Panc1 (cell line): ENCODE results near the gene PCNX1. TPM values are rescaled to one million over a fixed set of nuclear protein-coding genes. Genes with fewer than 3 reads are reported as not detected.

Experiments used
- ATAC-seq: fragments of 200-7000 bp; cut with Tn5 transposase; 2 replicates; pipeline ENCODE4 v1.9.1; 2020; ENCODE audit warnings: mild to moderate bottlenecking, moderate library complexity
- BruUV-seq: library from RNA; stranded (reverse); fragments of 400-500 nt; replicated peaks from 2 replicates; lab custom pipeline; 2021; lab: Mats Ljungman, UMichigan
- CTCF ChIA-PET: fragments of 300-600 bp; sonication (Branson Sonifier 250); formaldehyde crosslinking; loops from one replicate; lab custom pipeline; 2022; ENCODE audit warnings: antibody characterized with exemption; lab: Charles Lee
- POLR2A ChIA-PET: fragments of 300-600 bp; sonication (Branson Sonifier 250); formaldehyde crosslinking; loops from one replicate; lab custom pipeline; 2022; ENCODE audit warnings: antibody characterized with exemption; lab: Charles Lee
- DNase-seq: peaks from one replicate; pipeline ENCODE4 v3.0.0-alpha.2; 2010; ENCODE audit warnings: low read depth, low spot score
- H3K27ac ChIP-seq: 2 replicates; pipeline ENCODE4 v1.5.1; 2011; ENCODE audit warnings: mild to moderate bottlenecking, low read length, inconsistent platforms
- H3K27me3 ChIP-seq: fragments of 200-500 bp; sonication (Bioruptor generic); 2 replicates; pipeline ENCODE4 v1.6.0; 2014; ENCODE audit warnings: low read length, inconsistent platforms; ENCODE audit not compliant: control insufficient read depth, insufficient read depth
- H3K36me3 ChIP-seq: fragments of 200-500 bp; sonication (Bioruptor generic); 2 replicates; pipeline ENCODE4 v1.5.1; 2014; ENCODE audit warnings: inconsistent platforms, mild to moderate bottlenecking, low read length, moderate library complexity; ENCODE audit not compliant: control insufficient read depth, insufficient read depth
- H3K4me1 ChIP-seq: 2 replicates; pipeline ENCODE4 v1.5.1; 2011; ENCODE audit warnings: inconsistent platforms, mild to moderate bottlenecking, low read length, moderate library complexity; ENCODE audit not compliant: control insufficient read depth, insufficient read depth
- H3K4me3 ChIP-seq, 2 experiments: 2 replicates each; pipeline ENCODE4 v1.5.1; 2011 to 2012; ENCODE audit warnings: low read depth in 2 of 2, low read length in 2 of 2, mild to moderate bottlenecking in 2 of 2, inconsistent platforms in 1 of 2, moderate library complexity in 1 of 2
- H3K9me3 ChIP-seq: fragments of 200-500 bp; sonication (Bioruptor generic); 2 replicates; pipeline ENCODE4 v1.5.1; 2014; ENCODE audit warnings: low read depth, mild to moderate bottlenecking, inconsistent platforms, low read length, moderate library complexity; ENCODE audit not compliant: control insufficient read depth, insufficient read depth
- CTCF ChIP-seq: fragments of 450-650 bp; IDR thresholded peaks from 2 replicates; pipeline ENCODE4 v1.5.1; 2017; ENCODE audit warnings: mild to moderate bottlenecking
- POLR2AphosphoS5 ChIP-seq: IDR thresholded peaks from 2 replicates; pipeline ENCODE4 v1.6.1; 2012; ENCODE audit warnings: mild to moderate bottlenecking, low read depth, low read length, moderate library complexity
- SIN3A ChIP-seq: IDR thresholded peaks from 2 replicates; pipeline ENCODE4 v1.6.1; 2012; ENCODE audit warnings: low read depth, mild to moderate bottlenecking, low read length, moderate library complexity, borderline replicate concordance; ENCODE audit not compliant: insufficient read depth
- TCF7L2 ChIP-seq: IDR thresholded peaks from 2 replicates; pipeline ENCODE4 v1.6.1; 2011; ENCODE audit warnings: mild to moderate bottlenecking, low read depth, low read length, inconsistent platforms
- in situ Hi-C: cut with HindIII; loops from 2 replicates; pipeline ENCODE4 v1.10.0; 2016; ENCODE audit warnings: low sequenced_read_pairs, low pct_unique_long_range_greater_than_20kb
- intact Hi-C: fragments of 100-400 bp; cut with micrococcal nuclease; formaldehyde crosslinking; loops from one replicate; pipeline ENCODE4 v1.10.0; 2022; ENCODE audit not compliant: unreplicated experiment
- total RNA-seq: library from RNA; stranded (reverse); gene quantifications from one replicate; pipeline ENCODE4 v1.2.1, GENCODE V29; 2021; ENCODE audit not compliant: unreplicated experiment
- TF ChIP-seq, protein P1 (sequence below), 2 experiments: IDR thresholded peaks; 2 replicates each; pipeline ENCODE4 v1.6.1; 2011 to 2012; ENCODE audit warnings: low read depth in 2 of 2, control low read depth in 1 of 2, low read length in 1 of 2, mild to moderate bottlenecking in 1 of 2, moderate library complexity in 1 of 2; ENCODE audit not compliant: insufficient read depth in 1 of 2

Gene PCNX1
- total RNA-seq, 1 experiment from 2014 or later: 30.5 TPM

- POLR2A ChIA-PET: interaction anchor here (0.6 to 0.7 kb wide), 2 partner anchors 52 to 662 kb away, joined by 6 to 12 read pairs; no protein-coding TSS in a partner anchor
- in situ Hi-C loops (no loop called here), intact Hi-C loops (no loop called here)
- Histone ChIP-seq H3K4me1 (no peaks in the 10 kb centered on the region), H3K36me3 (peaks cover 8% of the 10 kb centered on the region), H3K27ac (no peak overlapping the region), H3K4me3 (no peak overlapping the region), H3K9me3 (no peaks in the 10 kb centered on the region), H3K27me3 (no peaks in the 10 kb centered on the region)
- TF ChIP-seq SIN3A (no peak), TCF7L2 (no peak)
- BruUV-seq: no TSS peak
- DNase-seq (no peak), ATAC-seq (no peak)
- CTCF ChIA-PET: no interaction called here
Measured at GRCh38 chr14:71114565-71114964, 207.3 kb downstream of the PCNX1 start.

DNA sequence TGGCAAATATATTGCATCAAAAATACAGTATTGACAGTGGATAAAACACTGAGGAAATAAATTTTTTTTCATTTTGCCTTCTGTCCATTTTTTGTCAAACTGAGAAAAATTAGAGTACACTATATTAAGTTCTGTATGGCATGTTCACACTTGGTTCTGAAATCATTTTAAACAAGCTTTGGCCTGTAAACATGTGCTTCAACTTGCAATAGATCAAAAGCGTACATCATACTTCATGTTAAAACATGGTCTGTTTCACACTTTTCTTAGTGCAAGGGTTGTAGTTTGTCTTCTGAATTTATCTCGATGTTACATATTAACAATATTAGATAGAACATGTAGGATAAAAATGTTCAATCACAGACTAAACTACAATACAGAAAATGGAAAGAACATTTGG, 208.0 kb downstream of the PCNX1 start:
- ChIA-PET POLR2A (interaction anchor here (0.6 to 0.7 kb wide), 2 partner anchors 53 to 661 kb away, joined by 6 to 12 read pairs; no protein-coding TSS in a partner anchor), CTCF (no interaction called here)
- H3K27me3 ChIP-seq: no peaks in the 10 kb centered on the region
- no peak for DNase-seq
- TF ChIP-seq TCF7L2 (no peak), CTCF (no peak), POLR2AphosphoS5 (no peak), SIN3A (no peak)
- TF ChIP-seq, protein P1, sequence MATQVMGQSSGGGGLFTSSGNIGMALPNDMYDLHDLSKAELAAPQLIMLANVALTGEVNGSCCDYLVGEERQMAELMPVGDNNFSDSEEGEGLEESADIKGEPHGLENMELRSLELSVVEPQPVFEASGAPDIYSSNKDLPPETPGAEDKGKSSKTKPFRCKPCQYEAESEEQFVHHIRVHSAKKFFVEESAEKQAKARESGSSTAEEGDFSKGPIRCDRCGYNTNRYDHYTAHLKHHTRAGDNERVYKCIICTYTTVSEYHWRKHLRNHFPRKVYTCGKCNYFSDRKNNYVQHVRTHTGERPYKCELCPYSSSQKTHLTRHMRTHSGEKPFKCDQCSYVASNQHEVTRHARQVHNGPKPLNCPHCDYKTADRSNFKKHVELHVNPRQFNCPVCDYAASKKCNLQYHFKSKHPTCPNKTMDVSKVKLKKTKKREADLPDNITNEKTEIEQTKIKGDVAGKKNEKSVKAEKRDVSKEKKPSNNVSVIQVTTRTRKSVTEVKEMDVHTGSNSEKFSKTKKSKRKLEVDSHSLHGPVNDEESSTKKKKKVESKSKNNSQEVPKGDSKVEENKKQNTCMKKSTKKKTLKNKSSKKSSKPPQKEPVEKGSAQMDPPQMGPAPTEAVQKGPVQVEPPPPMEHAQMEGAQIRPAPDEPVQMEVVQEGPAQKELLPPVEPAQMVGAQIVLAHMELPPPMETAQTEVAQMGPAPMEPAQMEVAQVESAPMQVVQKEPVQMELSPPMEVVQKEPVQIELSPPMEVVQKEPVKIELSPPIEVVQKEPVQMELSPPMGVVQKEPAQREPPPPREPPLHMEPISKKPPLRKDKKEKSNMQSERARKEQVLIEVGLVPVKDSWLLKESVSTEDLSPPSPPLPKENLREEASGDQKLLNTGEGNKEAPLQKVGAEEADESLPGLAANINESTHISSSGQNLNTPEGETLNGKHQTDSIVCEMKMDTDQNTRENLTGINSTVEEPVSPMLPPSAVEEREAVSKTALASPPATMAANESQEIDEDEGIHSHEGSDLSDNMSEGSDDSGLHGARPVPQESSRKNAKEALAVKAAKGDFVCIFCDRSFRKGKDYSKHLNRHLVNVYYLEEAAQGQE (IDR thresholded peaks at IDR 0.05; ENCODE audit: insufficient read depth in 1 of 2, low read depth in 2 of 2, low read length in 1 of 2): no peak
- no peak overlapping the region for H3K4me3 ChIP-seq
- in situ Hi-C loops (no loop called here), intact Hi-C loops (no loop called here)
- no peak for ATAC-seq
- no peaks in the 10 kb centered on the region for H3K4me1 ChIP-seq
- no peak overlapping the region for H3K27ac ChIP-seq
- no peaks in the 10 kb centered on the region for H3K9me3 ChIP-seq
- BruUV-seq: no TSS peak
- H3K36me3 ChIP-seq: peaks cover 7% of the 10 kb centered on the region

DNA sequence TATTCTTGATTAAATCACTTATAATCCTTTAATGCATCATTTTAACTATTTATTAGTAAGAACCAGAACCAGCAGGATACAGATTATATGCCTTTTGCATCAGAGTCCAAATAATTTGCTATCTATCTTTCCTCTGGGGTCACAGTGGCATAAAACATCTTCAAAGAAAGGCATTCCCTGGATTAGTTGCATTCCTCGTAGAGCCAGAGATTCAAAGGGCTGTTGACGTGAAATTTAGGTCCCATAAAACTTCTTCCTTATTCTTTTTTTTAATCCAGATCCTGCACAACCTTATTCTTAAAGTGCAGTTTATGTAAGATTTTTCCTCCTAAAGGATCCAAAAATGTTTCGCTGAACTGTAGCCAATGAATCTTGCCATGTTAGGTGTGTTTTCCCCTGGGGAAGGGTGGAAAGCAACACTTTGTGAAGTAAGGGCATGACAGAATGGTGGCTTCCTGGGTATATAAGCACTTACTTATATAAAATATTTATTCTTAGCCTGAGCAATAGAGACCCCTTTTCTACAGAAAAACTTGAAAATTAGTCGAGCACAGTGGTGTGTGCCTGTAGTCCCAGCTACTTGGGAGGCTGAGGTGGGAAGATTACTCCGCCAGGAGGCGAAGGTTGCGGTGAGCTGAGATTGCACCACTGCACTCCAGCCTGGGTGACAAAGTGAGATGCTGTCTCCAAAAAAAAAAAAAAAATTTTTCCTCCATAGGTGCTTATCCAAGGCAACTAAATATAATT, 208.7 kb downstream of the PCNX1 start:
- in situ Hi-C loops (no loop called here), intact Hi-C loops (no loop called here)
- POLR2A ChIA-PET: no interaction called here
- DNase-seq: no peak
- H3K27ac ChIP-seq: no peak overlapping the region
- TF ChIP-seq SIN3A (no peak), POLR2AphosphoS5 (no peak), CTCF (no peak), TCF7L2 (no peak)
- TF ChIP-seq, protein P1 (IDR thresholded peaks at IDR 0.05; ENCODE audit: insufficient read depth in 1 of 2, low read depth in 2 of 2, low read length in 1 of 2): no peak
- ATAC-seq: no peak
- no peaks in the 10 kb centered on the region for H3K27me3 ChIP-seq
- H3K4me3 ChIP-seq: no peak overlapping the region
- peaks cover 2% of the 10 kb centered on the region; the same call in 1 of the 2 replicates for H3K36me3 ChIP-seq
- no peaks in the 10 kb centered on the region for H3K4me1 ChIP-seq
- no TSS peak for BruUV-seq
- CTCF ChIA-PET: interaction anchor here (0.7 kb wide), 1 partner anchor 19 kb away, joined by 8 read pairs; no protein-coding TSS in a partner anchor
- no peaks in the 10 kb centered on the region for H3K9me3 ChIP-seq
